ENCODE results near the gene PHF20.
"Not testable (repeated sequence)": the region's sequence is repeated elsewhere in the genome, so short reads cannot be mapped to it uniquely, and the experiment has no call there.

PHF20 gene

DNA sequence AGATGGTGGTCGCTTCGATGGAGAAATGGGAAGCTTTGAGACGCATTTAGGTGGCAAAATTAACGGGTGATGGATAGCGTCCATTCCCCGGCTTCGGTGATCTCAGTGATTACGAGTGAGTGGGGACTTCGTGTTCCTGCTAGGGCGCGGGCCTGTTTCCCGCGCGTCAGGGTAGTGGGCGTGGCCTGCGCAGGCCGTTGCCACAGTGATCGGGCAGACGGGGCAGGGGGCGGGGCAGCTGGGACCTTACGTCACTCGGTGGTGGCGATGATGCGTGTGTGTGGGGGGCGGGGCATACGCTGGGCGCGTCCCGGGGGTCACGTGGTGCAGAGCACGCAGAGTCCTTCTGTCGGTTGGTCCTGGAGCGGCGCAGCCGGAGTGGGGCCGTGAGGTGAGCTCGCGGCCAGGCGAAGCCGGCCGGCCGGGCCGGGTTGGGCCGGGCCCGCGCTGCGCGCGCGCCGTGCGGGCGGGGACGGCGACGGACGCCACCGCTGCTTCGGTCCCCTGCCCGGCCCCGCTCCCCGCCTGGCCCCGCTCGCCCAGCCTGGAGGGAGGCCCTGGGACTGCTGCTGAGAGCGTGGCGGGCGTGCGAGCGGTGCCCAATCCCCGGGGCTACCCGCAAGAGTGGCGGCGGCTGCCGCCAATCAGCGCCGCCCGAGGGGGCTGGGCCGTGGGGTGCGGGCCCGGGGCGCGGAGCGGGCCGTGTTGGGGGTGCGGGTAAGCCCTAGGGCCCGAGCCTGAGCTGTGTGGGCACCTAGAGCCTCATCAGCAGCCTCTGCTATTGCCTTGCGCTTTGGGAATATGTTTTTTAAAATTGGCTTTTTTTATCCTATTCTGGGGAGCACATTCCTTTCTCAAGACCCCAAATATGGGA lies at the start of gene PHF20:
Gene PHF20 (plus strand): TSS at position 327 of the 874 bp plus-strand sequence. CDS start 29,508 bp downstream, outside the sequence.
- peak within 1 kb of the TSS; percentile 87 for H3K27ac ChIP-seq

DNA sequence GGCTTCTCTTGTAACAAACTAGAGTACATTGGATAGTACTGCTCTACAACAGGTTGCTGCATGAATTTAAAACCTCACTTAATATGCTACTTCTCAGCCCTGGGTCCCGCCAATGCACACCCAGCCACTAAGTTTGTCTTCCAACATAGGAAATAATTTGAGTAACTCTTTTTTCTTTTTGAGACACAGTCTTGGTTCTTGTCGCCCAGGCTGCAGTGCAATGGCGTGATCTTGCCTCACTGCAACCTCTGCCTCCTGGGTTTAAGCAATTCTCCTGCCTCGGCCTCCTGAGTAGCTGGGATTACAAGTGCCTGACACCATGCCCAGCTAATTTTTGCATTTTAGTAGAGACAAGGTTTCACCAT lies 48.6 kb upstream of the PHF20 start:
- not testable (repeated sequence) for H3K27ac ChIP-seq

More for the DNA sequence above, at the start of gene PHF20:
- TF ChIP-seq, protein P1, sequence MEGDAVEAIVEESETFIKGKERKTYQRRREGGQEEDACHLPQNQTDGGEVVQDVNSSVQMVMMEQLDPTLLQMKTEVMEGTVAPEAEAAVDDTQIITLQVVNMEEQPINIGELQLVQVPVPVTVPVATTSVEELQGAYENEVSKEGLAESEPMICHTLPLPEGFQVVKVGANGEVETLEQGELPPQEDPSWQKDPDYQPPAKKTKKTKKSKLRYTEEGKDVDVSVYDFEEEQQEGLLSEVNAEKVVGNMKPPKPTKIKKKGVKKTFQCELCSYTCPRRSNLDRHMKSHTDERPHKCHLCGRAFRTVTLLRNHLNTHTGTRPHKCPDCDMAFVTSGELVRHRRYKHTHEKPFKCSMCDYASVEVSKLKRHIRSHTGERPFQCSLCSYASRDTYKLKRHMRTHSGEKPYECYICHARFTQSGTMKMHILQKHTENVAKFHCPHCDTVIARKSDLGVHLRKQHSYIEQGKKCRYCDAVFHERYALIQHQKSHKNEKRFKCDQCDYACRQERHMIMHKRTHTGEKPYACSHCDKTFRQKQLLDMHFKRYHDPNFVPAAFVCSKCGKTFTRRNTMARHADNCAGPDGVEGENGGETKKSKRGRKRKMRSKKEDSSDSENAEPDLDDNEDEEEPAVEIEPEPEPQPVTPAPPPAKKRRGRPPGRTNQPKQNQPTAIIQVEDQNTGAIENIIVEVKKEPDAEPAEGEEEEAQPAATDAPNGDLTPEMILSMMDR (conservative IDR thresholded peaks at IDR 0.05), result no peak

DNA sequence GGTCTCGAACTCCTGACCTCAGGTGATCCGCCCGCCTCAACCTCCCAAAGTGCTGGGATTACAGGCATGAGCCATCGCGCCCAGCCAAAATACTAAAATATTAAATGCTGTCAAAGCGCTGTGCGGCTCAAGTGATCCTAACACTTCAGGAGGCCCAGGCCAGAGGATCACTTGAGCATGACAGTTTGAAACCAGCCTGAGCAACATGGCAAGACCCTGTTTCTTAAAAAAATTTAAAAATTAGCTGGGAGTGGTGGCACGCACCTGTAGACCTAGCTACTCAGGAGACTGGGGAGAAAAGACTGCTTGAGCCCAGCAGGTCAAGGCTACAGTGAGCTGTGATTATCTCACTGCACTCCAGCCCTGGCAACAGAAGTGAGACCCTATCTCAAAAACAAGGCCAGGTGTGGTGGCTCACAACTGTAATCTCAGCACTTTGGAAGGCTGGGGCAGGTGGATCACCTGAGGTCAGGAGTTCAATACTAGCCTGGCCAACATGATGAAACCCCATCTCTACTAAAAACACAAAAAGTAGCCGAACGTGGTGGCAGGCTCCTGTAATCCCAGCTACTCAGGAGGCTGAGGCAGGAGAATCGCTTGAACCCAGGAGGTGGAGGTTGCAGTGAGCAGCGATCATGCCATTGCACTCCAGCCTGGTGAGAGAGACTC lies 48.0 kb upstream of the PHF20 start:
- not testable (repeated sequence) for H3K27ac ChIP-seq

DNA sequence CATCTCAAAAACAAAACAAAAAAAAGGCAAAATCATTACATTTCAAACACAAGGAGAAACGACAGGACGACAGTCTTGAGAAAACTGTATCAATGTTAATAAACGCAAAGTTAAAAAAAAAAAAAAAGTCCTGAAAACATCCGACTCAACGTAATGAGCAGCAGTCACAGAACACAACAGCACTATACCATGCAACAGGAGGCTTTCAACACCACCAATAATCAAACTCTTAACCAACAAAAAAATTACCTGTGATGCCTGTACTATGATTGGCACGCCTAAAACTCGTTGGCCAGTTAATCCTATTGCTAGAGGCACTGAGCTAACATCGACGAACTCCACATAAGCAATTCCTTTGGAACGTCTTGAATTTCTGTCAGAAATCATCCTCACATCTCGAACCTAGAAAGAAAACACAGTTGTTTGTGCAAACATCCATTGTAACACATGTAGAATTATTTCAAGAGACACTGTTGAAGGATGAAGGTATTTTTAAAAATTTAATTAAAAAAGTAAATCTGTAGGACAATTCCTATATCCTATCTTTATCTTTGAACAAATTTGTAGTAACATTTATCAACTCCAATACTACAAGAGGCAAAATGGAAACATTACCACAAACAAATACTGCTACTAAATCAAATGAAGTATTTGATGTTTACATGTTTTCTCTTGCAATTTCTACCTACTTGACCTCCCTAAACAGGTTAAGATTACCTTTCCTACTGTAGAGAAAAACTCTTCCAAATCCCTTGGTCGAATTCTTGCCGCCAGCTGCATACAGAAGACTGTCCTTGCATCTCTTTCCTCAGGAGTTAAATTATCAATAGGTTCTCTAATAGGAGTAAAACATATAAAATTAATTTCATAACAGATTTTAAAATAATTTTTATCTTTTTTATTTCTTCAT lies 47.2 kb upstream of the PHF20 start:
- TF ChIP-seq, protein P1 (conservative IDR thresholded peaks at IDR 0.05), result no peak
- no peak overlapping the region for H3K27ac ChIP-seq

DNA sequence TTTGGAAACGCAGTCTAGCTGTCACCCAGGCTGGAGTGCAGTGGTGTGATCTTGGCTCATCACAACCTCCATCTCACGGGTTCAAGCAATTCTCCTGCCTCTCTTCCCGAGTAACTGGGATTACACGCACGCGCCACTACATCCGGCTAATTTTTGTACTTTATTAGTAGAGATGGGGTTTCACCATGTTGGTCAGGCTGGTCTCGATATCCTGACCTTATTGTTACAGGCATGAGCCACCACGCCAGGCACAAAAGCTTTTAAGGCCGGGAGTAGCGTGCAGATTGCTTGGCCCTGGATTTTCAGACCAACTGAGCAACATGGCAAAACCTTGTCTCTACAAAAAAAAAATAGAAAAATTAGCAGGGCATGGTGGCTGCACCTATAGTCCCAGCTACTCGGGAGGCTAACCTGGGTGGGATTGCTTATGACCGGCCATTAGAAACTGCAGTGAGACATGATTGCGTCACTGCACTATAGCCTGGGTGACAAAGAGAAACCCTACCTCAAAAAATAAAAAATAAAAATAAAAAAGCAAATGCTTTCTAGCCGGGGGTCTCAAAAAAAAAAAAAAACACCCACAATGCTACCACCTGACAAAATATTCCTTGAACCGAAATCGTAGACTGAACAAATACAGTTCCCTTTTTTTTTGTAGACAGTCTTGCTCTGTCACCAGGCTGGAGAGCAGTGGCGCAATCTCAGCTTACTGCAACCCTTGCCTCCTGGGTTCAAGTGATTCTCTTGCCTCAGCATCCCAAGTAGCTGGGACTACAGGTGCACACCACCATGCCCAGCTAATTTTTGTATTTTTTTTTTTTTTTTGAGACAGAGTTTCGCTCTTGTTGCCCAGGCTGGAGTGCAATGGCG lies 44.7 kb upstream of the PHF20 start:
- TF ChIP-seq, protein P1 (conservative IDR thresholded peaks at IDR 0.05), result no peak
- H3K27ac ChIP-seq, result no peak overlapping the region

DNA sequence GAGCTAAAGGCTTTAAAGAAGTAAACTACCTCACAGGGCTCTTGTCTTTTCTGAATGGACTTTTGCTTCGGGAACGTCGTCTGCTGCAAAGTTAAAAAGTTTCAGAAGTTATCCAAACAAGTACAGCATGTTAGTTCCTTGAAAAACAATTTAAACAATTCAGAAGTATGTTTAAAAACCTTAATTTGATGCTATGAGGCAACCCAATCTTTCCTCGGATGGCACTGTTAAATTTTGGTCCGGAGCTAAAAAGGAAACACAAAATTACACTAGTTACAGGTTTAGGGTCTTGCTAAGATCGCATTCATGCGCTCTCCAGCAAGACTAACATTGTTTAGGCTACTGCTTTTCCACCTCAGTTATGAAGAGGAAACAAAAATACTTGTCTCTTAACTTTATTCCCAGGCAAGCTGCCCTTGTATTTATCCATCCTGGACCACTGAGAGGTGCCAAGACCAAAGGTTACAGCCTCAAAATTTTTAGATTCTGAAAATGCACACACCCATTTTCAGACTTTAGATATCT lies 42.5 kb upstream of the PHF20 start:
- no peak overlapping the region for H3K27ac ChIP-seq
- TF ChIP-seq, protein P1 (conservative IDR thresholded peaks at IDR 0.05), result no peak

DNA sequence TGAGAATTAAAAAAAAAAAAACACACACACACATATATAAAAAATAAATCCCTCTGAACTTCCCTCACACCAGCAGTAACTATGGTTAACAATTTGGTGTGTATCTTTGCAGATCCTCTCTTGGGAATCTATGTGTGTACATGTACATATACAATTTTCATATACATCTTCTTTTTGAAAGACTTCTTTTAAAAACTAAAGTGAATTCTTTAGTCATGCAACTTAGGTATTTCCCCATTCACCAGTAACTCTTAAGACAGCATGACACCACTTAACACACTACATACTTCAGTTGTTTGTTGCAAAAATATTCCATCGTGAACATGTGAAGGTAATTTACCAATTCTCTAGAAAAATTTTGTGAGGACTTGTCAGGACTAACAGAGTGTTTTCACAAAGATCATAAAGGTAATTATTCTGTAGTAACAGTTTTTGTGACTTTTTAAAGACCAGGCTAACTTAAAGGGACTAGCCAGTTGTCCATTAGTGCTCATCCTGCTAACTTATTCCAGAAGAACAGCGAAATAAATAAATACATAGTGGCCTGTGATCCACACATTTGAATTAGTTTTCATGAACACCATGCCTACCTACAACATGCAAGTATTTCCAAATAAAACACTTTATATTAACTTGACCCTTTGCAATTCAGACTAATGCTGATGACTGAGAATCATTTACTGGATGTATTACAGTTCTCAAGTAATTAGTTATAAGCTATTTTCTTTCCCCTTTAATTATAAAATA lies 41.8 kb upstream of the PHF20 start:
- TF ChIP-seq, protein P1 (conservative IDR thresholded peaks at IDR 0.05), result no peak

More for the DNA sequence above, 41.8 kb upstream of the PHF20 start:
- no peak overlapping the region for H3K27ac ChIP-seq
